HCT116 (cell line): ENCODE data around the gene NFATC1. TPM values are rescaled to one million over a fixed set of nuclear protein-coding genes. Genes with fewer than 3 reads are reported as not detected.

ENCODE experiments used
- ATAC-seq: fragments of 200-7000 bp; cut with Tn5 transposase; 2 replicates; pipeline ENCODE4 v1.9.1; 2020; ENCODE audit warnings: mild to moderate bottlenecking, moderate library complexity
- BruUV-seq: library from RNA; stranded (reverse); fragments of 400-500 nt; replicated peaks from 2 replicates; lab custom pipeline; 2021; lab: Mats Ljungman, UMichigan
- CTCF ChIA-PET: fragments of 300-600 bp; sonication (Branson Sonifier 250); formaldehyde crosslinking; loops from one replicate; lab custom pipeline; 2021; ENCODE audit warnings: antibody characterized with exemption; lab: Charles Lee
- POLR2A ChIA-PET: fragments of 300-600, 350-600 bp; sonication (Branson Sonifier 250); formaldehyde crosslinking; loops from one replicate; lab custom pipeline; 2021; ENCODE audit warnings: antibody characterized with exemption; lab: Charles Lee
- RAD21 ChIA-PET, 2 experiments: fragments of 300-600 bp; sonication (Branson Sonifier 250); formaldehyde crosslinking; loops; one replicate each; lab custom pipeline; 2023; ENCODE audit warnings: low total read pairs in 2 of 2; ENCODE audit not compliant: uncharacterized antibody in 2 of 2, unreplicated experiment in 2 of 2, low non-redundant PET in 1 of 2; lab: Charles Lee
- DNase-seq: peaks from one replicate; pipeline ENCODE4 v3.0.0-alpha.2; 2010; ENCODE audit warnings: low read depth, low spot score
- H2AFZ ChIP-seq: fragments of 200-600 bp; shearing (Covaris generic), sonication (generic); 2 replicates; pipeline ENCODE4 v1.6.1; 2017; ENCODE audit warnings: low read depth, mixed run types, mixed read lengths, antibody characterized with exemption, low read length; ENCODE audit not compliant: poor library complexity, severe bottlenecking
- H3K27ac ChIP-seq: 2 replicates; pipeline ENCODE4 v1.5.1; 2012; ENCODE audit warnings: low read depth, low read length
- H3K27me3 ChIP-seq: fragments of 200-600 bp; sonication (generic); 2 replicates; pipeline ENCODE4 v1.6.1; 2016; ENCODE audit warnings: mixed run types, low read length, mixed read lengths; ENCODE audit not compliant: insufficient read depth
- H3K36me3 ChIP-seq, 2 experiments: fragments of 200-500 bp in 1 of 2; fragments of 200-600 bp in 1 of 2; sonication (Bioruptor generic) in 1 of 2; sonication (generic) in 1 of 2; 2 replicates each; pipeline versions ENCODE4 v1.5.1 to v1.6.1; 2014 to 2016; ENCODE audit warnings: low read length in 2 of 2, inconsistent platforms in 1 of 2, mixed read lengths in 1 of 2, mixed run types in 1 of 2; ENCODE audit not compliant: insufficient read depth in 2 of 2, control insufficient read depth in 1 of 2
- H3K4me1 ChIP-seq, 2 experiments: fragments of 200-600 bp in 1 of 2; sonication (generic) in 1 of 2; 2 replicates each; pipeline versions ENCODE4 v1.5.1 to v1.6.1; 2012 to 2017; ENCODE audit warnings: low read length in 2 of 2, inconsistent platforms in 1 of 2, mild to moderate bottlenecking in 1 of 2, mixed read lengths in 1 of 2, mixed run types in 1 of 2, moderate library complexity in 1 of 2; ENCODE audit not compliant: insufficient read depth in 2 of 2, control insufficient read depth in 1 of 2
- H3K4me2 ChIP-seq: fragments of 200-600 bp; sonication (generic); 2 replicates; pipeline ENCODE4 v1.6.1; 2017; ENCODE audit warnings: mixed run types, low read length, mixed read lengths
- H3K4me3 ChIP-seq, 2 experiments: fragments of 200-600 bp in 1 of 2; sonication (generic) in 1 of 2; replicated peaks in 1 of 2; 2 replicates each; pipeline ENCODE4 v1.5.1; 2011 to 2016; ENCODE audit warnings: low read length in 2 of 2, control low read depth in 1 of 2, low read depth in 1 of 2, mild to moderate bottlenecking in 1 of 2, mixed read lengths in 1 of 2, mixed run types in 1 of 2
- H3K79me2 ChIP-seq: fragments of 200-600 bp; sonication (generic); 2 replicates; pipeline ENCODE4 v1.6.1; 2017; ENCODE audit warnings: mild to moderate bottlenecking, mixed run types, low read length, moderate library complexity, mixed read lengths; ENCODE audit not compliant: insufficient read depth
- H3K9ac ChIP-seq: fragments of 200-600 bp; sonication (generic); 2 replicates; pipeline ENCODE4 v1.6.1; 2016; ENCODE audit warnings: low read length, mixed read lengths
- H3K9me2 ChIP-seq: fragments of 200-600 bp; sonication (generic), shearing (Covaris generic); 2 replicates; pipeline ENCODE4 v1.6.1; 2017; ENCODE audit warnings: mixed run types, mild to moderate bottlenecking, moderate library complexity; ENCODE audit not compliant: insufficient read depth
- H3K9me3 ChIP-seq, 2 experiments: fragments of 200-500 bp in 1 of 2; fragments of 200-600 bp in 1 of 2; sonication (Bioruptor generic) in 1 of 2; sonication (generic) in 1 of 2; 2 replicates each; pipeline ENCODE4 v1.6.1; 2014 to 2017; ENCODE audit warnings: low read length in 2 of 2, mixed read lengths in 2 of 2, inconsistent platforms in 1 of 2, low read depth in 1 of 2, mild to moderate bottlenecking in 1 of 2, mixed run types in 1 of 2, moderate library complexity in 1 of 2; ENCODE audit not compliant: control insufficient read depth in 1 of 2, insufficient read depth in 1 of 2
- H4K20me1 ChIP-seq: fragments of 200-600 bp; sonication (generic), shearing (Covaris generic); 2 replicates; pipeline ENCODE4 v1.6.1; 2017; ENCODE audit warnings: mixed run types, mild to moderate bottlenecking, moderate library complexity; ENCODE audit not compliant: insufficient read depth
- CBX3 ChIP-seq: IDR thresholded peaks from 2 replicates; pipeline ENCODE4 v1.6.1; 2012; ENCODE audit warnings: low read depth
- CEBPB ChIP-seq: IDR thresholded peaks from 2 replicates; pipeline ENCODE4 v1.6.1; 2012; ENCODE audit warnings: low read depth
- CTCF ChIP-seq, 3 experiments: fragments of 200-600 bp in 1 of 3; sonication (generic) in 1 of 3; IDR thresholded peaks in 2 of 3; conservative IDR thresholded peaks in 1 of 3; 2 replicates each; pipeline ENCODE4 v1.5.1; 2012 to 2017; ENCODE audit warnings: low read depth in 2 of 3, low read length in 2 of 3, antibody characterized with exemption in 1 of 3, borderline replicate concordance in 1 of 3, control low read depth in 1 of 3, mild to moderate bottlenecking in 1 of 3, mixed read lengths in 1 of 3, mixed run types in 1 of 3, moderate library complexity in 1 of 3; ENCODE audit not compliant: insufficient read depth in 1 of 3
- ELF1 ChIP-seq: IDR thresholded peaks from 2 replicates; pipeline ENCODE4 v1.6.1; 2012; ENCODE audit warnings: low read depth, borderline replicate concordance
- EZH2phosphoT487 ChIP-seq: fragments of 200-600 bp; IDR thresholded peaks from 2 replicates; pipeline ENCODE4 v1.6.1; 2018; ENCODE audit warnings: antibody characterized with exemption, borderline replicate concordance
- FOSL1 ChIP-seq: IDR thresholded peaks from 2 replicates; pipeline ENCODE4 v1.6.1; 2012; ENCODE audit warnings: low read depth
- JUND ChIP-seq: IDR thresholded peaks from 2 replicates; pipeline ENCODE4 v1.6.1; 2012
- MAX ChIP-seq: IDR thresholded peaks from 2 replicates; pipeline ENCODE4 v1.6.1; 2012
- POLR2A ChIP-seq: IDR thresholded peaks from 2 replicates; pipeline ENCODE4 v1.7.0; 2011; ENCODE audit warnings: borderline replicate concordance; ENCODE audit not compliant: insufficient read depth, insufficient read length; ENCODE audit errors: extremely low read depth
- REST ChIP-seq: IDR thresholded peaks from 2 replicates; pipeline ENCODE4 v1.6.1; 2012; ENCODE audit warnings: low read depth
- SIN3A ChIP-seq: IDR thresholded peaks from 2 replicates; pipeline ENCODE4 v1.6.1; 2012; ENCODE audit warnings: low read depth
- SP1 ChIP-seq: IDR thresholded peaks from 2 replicates; pipeline ENCODE4 v1.6.1; 2012; ENCODE audit warnings: low read depth
- TCF7L2 ChIP-seq: IDR thresholded peaks from 2 replicates; pipeline ENCODE4 v1.7.0; 2011; ENCODE audit warnings: borderline replicate concordance, inconsistent platforms; ENCODE audit not compliant: insufficient read depth, insufficient read length; ENCODE audit errors: extremely low read depth
- YY1 ChIP-seq: IDR thresholded peaks from 2 replicates; pipeline ENCODE4 v1.6.1; 2011; ENCODE audit warnings: low read length, low read depth, moderate library complexity, mild to moderate bottlenecking; ENCODE audit not compliant: insufficient replicate concordance; ENCODE audit errors: extremely low read depth
- ZBTB33 ChIP-seq: IDR thresholded peaks from 2 replicates; pipeline ENCODE4 v1.6.1; 2011; ENCODE audit warnings: mild to moderate bottlenecking, low read length, moderate library complexity; ENCODE audit not compliant: insufficient replicate concordance; ENCODE audit errors: extremely low read depth
- ZFX ChIP-seq: fragments of 450-650 bp; IDR thresholded peaks from 2 replicates; pipeline ENCODE4 v1.6.1; 2017
- intact Hi-C: fragments of 100-400 bp; cut with micrococcal nuclease; formaldehyde crosslinking; loops from 2 replicates; pipeline ENCODE4 v1.10.0; 2022
- total RNA-seq: library from RNA; stranded (reverse); gene quantifications from one replicate; pipeline ENCODE4 v1.2.1, GENCODE V29; 2021; ENCODE audit not compliant: unreplicated experiment

NFATC1 gene
- total RNA-seq, 1 experiment from 2014 or later = 20.8 TPM

DNA sequence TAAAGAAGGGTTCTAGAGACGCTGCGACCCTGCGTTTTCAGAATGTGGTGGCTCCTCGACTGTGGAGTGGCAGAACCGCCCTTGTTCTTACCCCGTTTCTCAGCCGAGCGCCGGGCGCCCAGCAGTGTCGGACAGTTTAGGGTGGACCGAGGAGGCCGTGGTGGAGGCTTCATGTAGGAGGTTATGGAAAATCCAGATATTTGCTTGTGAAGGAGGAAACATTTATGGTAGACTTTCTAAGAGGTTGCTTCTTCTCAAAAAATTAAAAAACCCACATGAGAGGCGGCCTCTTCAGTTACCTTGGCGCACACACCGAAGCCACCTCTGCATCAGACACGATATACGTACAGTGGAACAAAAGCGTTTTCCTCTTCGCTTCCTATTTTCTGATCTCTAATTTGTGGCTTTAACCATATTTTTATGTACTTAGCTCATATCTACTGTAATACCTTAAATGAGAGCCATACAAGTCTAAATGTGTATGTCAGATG is 120.8 kb downstream of the NFATC1 start:
- RAD21 ChIA-PET = no interaction called here
- no peaks in the 10 kb centered on the region for H3K9me2 ChIP-seq
- CTCF ChIA-PET = no interaction called here
- no peaks in the 10 kb centered on the region for H3K4me1 ChIP-seq
- intact Hi-C loops = no loop called here
- BruUV-seq = no TSS peak
- ATAC-seq (no peak), DNase-seq (no peak)
- H3K36me3 ChIP-seq = no peaks in the 10 kb centered on the region
- H3K9me3 ChIP-seq = no peaks in the 10 kb centered on the region
- H3K9ac ChIP-seq = no peak overlapping the region
- H3K79me2 ChIP-seq = no peaks in the 10 kb centered on the region
- POLR2A ChIA-PET = no interaction called here
- H3K27me3 ChIP-seq = no peaks in the 10 kb centered on the region
- no peaks in the 10 kb centered on the region for H4K20me1 ChIP-seq
- no peak for TF ChIP-seq EZH2phosphoT487
- no peak for TF ChIP-seq ZBTB33
- TF ChIP-seq SIN3A = no peak
- TF ChIP-seq CTCF (IDR thresholded peaks at IDR 0.05 in 2 of 3, conservative IDR thresholded peaks at IDR 0.05 in 1 of 3; ENCODE audit: borderline replicate concordance in 1 of 3, insufficient read depth in 1 of 3, low read depth in 2 of 3, low read length in 2 of 3) = no peak
- TF ChIP-seq ELF1 = no peak
- no peak for TF ChIP-seq MAX
- no peak for TF ChIP-seq TCF7L2
- no peak for TF ChIP-seq CEBPB
- no peak for TF ChIP-seq JUND
- TF ChIP-seq ZFX = no peak
- TF ChIP-seq POLR2A = no peak
- TF ChIP-seq FOSL1 = no peak
- no peak for TF ChIP-seq CBX3
- TF ChIP-seq REST = no peak
- no peak for TF ChIP-seq YY1
- no peak for TF ChIP-seq SP1
- no peak overlapping the region for H2AFZ ChIP-seq
- H3K4me3 ChIP-seq = no peak overlapping the region
- no peak overlapping the region for H3K4me2 ChIP-seq
- H3K27ac ChIP-seq = no peak overlapping the region
